Activated gamma-delta T cell treated with anti-CD3 and anti-CD28 coated beads, Interleukin-2, amount 50 U/mL, for 16 hours (primary cell): ENCODE measurements around the gene ENG.
"Not testable (repeated sequence)": the region's sequence is repeated elsewhere in the genome, so short reads cannot be mapped to it uniquely, and the experiment has no call there.

Source experiments
- DNase-seq: peaks from one replicate; pipeline ENCODE4 v3.0.0-alpha.2; 2020; ENCODE audit warnings: low read depth

The ENG gene

DNA sequence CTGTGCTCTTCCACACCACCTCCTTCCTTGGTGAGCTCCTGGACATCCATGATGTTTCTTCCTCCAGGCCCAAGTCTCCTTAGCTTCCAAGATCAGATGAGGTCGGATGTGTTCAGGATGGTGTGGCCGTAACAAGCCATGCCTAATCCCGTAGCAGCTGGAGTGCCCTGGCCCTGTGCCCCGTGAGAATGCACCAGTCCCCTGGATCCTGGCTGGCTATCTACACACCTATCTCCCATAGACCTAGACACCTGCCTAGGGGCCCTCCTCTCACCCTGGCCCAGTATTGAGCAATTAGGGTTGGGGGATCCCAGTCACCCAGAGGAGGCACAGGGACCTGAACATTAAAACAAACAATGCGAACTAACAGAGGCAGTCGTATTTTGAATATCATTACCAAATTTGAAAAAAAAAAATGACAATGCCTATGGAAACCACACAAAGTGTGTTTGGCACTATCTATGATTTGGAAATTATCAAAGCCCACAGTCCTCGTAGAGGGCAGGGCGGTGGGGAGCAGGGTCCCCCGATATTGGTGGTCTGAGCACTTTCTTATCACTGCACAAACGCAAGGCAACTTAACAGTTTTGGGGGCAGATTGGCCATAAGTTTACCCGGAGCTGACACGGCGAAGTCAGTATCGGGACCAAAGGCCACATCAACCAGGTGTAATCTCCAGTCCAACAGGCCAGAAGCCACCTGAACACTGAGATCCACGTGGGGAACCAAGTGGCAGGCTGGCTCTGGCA, 13.2 kb downstream of the ENG start:
- no peak for DNase-seq

DNA sequence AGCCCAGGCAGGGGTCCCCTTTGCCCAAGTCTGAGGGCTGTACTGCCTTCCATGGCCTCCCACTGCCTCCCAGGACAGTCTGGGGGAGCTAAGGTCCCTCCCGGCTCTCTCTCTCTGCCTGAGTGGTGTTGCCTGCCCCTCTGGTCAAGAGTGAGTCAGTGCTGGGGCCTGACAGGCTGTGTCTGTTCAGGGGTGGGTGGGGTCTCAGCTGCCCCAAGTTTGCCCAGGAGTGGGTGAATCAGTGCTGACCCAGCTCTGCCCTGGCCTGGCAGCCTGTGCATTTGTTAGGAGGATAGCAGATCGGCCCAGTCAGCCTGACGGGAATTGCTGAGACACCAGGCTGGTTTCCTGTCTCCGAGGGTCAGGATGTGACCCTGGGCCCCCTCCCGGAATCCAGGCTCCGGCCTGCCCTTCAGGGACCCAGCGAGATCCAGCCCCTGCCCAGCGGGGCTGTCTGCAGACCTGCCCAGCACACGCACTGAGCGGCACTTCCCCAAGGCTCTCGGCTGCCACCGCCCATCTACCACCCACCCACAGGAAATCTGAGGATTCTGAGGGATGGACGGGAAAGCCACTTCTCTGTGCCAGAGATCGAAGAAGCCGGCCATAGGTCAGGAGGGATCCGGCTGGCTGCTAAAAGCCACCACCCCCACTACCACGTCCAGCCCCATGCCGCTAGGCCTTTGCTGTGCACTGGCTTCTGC, 15.9 kb downstream of the ENG start:
- DNase-seq, result no peak

DNA sequence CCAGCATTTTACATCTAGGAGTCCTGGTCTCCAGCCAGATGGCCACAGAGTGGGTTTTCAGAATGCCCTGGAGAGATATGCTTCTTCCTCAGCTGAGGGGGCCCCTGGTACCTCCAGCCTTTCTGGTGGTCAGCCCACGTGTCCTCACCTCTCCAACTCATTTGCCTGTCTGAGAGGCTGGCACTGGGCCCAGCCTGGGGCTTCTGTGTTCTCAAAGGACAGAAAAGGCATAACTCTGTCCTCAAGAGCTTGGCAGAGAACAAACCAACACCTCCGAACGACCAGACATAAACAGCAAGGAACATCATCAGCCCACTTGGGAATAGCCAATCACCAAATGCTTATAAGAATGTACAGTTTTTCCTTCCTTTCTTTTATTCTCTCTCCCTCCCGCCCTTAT, 17.1 kb downstream of the ENG start:
- no peak for DNase-seq

DNA sequence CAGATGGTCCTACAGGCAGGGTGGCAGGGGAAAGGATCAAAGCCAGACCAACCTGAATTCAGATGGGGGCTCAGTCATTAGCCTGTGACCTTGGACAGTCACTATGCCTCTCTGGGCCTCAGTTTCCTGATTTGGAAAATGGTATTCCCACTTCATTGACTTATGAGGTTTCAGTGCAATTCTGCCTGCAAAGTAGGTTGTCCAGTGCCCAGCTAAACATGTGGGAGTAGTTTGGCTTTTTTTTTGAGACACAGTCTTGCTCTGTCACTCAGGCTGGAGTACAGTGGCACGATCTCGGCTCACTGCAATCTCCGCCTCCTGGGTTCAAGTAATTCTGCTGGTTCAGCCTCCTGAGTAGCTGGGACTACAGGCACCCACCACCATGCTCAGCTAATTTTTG, 17.9 kb downstream of the ENG start:
- not testable (repeated sequence) for DNase-seq

DNA sequence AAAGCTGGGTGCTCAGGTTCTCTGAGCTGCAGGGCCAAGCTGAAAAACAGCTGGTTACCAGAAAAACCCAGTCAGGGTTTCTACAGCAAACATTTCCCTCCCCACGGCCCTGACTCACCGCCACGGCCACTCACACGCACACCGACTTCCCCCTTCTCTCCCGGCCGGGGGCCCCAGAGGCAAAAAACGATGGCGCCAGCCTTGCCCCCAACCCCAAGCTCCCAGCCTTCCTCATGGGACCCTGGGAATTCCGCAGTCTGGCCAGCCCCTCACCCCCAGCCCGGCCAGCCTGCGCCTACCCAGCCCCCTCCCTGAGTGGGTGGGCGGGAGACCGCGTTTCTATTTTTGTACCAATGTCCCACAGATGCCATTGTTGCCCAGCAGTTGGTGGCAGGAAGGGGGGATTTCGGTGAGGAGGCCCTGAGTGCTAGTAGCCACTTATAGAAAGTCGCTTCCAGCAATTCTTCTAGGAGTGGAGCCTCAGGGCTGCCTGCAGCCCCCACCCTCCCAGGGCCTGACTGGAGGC, 18.4 kb downstream of the ENG start:
- DNase-seq, result no peak

DNA sequence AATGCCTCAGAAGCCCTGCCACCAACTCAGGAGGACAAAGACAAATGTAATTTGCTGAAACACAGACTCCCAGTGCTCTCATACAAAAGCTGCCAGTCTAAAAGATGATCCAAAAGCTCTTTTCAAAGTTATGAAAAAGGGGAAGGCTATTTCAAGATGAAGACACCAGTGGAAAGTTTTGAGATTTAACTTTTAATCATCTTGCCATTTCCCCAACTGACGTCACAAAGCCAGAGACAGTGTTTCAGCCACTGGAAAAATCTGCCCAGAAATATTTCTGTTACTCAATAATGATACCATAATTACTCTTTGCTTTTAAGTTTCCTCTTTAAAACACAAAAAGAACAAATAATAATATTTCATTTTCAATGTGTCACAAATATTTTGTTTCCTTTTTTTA, 20.9 kb downstream of the ENG start:
- DNase-seq, result no peak

DNA sequence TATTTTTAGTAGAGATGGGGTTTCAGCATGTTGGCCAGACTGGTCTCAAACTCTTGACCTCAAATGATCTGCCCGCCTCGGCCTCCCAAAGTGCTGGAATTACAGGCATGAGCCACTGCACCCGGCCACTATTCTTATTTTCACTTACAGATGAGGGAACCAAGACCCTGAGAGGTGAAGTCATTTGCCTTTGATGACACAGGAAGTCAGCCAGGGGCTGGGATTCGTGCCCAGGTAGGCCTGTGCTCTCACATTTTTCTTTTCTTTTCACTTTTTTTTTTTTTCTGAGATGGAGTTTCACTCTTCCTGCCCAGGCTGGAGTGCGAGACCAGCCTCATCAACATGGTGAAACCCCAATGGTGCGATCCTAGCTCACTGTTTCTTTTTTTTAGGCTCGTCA, 22.2 kb downstream of the ENG start:
- no peak for DNase-seq

DNA sequence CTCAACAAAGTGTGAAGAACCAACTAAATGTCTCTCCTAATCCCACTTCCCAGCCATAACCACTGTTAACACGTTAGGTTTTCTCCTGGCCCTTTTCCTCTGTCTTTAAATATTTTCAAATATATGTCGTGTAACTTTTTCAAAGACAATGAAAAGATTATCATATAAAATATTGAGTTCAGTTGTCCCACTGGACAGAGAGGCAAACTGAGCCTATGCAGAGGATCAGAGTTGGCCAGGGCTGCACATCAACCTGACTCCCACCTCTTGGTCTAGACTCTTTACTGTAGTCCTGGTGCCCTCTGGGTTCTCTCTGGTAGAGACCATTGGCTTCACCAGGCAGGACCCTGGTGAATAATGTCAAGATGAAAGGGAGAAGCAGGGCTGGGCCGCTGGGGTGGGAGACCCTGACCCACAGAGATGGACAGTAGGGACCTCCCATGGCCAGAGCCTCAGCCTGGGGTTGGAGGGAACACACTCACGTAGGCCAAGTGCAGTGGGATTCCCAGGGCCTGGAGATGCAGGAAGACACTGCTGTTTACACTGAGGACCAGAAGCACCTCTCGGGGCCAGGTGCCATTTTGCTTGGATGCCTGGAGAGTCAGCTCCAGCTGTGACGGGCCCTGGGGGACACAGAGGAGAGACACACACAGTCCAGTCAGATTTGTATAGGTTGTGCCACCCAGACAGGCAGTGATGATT, 25.1 kb downstream of the ENG start:
- DNase-seq, result no peak

DNA sequence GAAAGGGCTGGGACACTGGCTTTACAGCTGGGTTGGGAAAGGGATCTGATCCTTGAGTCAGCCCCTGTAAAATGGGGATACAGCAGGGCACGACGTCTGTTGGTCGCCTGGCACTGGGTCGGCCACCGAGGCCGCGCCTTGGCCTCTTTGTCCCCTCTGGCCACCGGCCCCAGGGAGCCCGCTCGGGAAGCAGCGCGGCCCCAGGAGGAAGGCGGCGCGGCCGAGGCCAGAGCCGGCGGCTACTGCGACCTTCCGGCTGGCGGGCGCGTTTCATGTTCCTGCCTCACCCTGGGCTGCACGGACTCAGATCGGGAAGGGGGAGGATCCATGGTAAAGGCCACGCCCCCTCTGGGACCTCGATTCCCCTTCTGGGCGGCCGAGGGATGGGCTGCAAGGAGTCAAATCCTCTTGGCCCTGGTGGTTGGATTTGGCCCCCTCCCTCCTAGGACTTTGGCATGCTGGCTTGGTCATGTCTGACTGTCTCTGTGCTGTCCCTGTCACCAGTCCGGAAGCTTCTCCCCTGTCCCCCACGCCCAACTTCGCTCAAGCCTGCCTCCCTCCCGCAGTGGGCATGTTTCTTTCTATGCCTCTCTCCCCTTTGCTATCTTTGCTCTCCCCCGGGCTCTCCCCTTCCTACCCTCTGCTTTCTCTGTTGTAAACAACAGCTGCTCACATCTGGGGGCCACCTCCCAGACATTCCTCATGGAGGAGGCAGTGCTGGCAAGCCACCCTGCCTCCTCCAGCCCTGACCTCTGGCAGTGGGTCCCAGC, 26.0 kb downstream of the ENG start:
- no peak for DNase-seq

DNA sequence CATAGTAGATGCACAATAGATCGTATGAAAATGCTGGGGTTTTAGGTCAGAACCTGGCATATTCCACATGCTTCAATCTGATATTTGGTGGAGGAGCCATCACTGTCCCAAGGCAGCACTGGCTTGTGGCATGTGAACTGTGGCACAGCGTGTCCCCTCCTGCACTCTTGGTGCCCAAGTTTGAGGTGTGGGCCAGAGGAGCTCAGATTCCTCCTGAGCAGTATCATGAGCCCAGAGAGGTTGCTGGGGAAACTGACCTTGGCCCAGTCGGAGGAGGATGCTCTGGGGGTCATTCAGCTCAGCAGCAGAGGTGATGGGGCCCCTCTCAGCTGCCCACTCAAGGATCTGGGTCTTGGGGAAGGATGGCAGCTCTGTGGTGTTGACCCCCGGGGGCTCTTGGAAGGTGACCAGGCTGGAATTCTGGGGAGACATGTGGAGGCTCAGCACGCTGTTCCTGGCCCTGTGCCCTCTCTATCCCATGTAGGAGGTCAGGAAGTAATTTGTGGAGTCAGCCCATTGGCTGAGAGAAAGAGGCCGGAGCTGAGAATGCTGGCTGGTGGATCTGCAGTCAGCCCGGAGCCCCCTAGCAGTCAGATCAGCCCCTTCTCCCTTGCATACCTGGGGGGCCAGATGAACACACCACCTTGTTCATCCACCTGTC, 28.1 kb downstream of the ENG start:
- no peak for DNase-seq

DNA sequence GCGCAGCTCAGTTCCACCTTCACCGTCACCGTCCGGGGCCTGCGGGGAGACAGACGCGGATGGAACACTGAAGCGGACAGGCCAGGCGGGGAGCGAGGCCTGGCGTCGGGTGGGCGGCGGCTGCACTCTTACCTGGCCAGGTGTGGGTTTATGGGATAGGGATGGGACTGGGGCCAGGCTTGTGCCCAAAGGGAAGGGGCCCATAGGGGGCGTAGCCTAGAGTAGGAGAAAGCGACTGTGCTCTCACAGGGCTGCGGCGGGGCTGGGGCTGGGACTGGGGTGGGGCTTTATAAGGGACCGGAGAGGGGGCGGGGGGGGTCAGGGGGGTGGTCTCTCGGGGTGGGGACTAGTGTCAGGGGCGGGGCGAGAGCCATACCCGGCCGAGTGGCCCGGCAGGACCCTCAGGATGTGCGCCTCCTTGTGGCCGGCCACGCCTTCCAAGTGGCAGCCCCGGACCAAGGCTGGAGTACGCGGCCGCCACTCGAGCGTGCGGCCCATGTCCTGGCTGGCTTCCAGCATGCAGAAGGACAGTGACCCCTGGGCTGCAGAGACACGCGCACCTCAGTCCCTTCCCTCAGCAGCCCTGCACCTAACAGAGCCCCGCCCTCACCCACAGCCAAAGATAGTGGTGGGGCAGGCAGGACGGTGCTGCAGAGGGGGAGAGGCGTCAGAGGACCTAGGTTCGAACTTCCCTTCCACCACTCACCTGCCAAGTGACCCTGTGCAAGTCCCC, 29.0 kb downstream of the ENG start:
- no peak for DNase-seq

DNA sequence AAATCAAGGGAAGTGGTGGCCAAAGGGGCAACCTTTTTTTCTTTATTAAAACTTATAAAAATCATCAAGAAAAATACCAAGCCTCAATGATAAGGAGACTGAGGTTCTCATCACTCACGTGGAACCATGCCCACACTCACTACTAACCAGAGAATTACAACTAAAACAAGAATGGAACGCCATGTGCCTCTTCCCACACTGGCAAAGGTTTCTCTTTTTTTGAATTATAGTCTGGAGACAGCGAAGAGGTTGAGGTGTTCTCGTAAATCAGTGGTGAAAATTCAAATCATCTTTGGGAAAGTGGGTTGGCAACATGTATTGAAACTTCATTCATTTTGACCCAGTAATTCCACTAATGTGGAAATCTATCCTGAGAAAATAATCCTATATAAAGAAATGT, 32.4 kb downstream of the ENG start:
- DNase-seq, result no peak

DNA sequence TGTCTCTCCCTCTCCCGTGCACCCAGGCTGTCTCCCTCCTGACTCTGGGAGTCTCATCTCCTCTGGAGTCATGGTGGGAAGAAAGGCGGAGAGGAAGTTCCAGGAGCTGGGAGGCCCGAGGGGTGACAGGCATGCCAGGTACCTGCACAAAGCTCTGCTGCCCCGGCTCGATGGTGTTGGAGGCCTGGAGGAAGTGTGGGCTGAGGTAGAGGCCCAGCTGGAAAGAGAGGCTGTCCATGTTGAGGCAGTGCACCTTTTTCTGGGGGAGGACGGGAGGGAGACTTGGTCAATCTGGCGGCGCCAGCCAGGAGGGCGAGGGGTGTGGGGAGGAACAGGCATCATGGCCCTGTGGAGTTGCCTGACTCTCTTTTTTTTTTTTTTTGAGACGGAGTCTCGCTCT, 35.9 kb downstream of the ENG start:
- no peak for DNase-seq

DNA sequence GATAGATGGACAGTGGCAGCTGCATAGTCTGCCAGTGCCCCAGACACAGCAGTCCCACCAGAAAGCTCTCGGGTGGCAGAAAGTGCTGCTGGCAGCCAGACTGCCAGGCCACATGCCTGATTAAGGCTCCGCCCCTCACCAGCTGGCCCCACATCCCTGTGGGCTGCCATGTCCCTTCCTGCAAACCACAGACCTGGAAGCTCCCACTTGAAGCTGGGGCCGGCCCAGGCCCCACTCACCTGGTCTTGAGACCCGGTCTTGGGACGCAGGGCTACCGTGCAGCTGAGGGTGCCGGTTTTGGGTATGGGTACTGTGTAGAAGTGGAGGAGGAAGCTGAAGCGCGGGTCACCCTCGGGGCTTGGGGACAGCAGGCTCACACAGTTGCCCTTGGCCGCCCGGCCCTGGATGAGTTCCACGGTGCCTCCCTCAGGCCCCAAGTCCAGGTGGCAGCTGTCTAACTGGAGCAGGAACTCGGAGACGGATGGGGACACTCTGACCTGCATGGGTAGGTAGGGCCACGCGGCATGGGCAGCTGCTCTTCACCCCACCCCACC, 36.5 kb downstream of the ENG start:
- DNase-seq, result no peak

DNA sequence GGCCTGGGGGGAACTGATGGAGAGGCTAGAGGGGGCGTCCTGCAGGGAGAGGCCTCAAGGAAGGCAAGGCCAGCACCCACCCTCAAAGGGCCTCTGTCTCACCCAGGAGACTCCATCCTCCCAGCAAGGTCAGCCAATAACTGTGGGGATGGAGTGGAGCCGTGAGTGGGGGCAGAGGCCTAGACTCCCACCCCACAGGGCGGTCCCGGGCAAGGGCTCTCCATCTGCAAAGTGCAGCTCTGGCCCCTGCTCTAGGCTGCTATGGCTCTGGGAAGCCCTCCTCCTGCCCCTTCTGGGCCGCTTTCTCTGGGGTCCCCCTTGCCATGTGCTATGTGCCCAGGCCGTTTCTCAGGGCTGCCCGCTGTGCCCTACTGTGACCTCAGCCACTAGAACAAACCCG, 37.7 kb downstream of the ENG start:
- no peak for DNase-seq

DNA sequence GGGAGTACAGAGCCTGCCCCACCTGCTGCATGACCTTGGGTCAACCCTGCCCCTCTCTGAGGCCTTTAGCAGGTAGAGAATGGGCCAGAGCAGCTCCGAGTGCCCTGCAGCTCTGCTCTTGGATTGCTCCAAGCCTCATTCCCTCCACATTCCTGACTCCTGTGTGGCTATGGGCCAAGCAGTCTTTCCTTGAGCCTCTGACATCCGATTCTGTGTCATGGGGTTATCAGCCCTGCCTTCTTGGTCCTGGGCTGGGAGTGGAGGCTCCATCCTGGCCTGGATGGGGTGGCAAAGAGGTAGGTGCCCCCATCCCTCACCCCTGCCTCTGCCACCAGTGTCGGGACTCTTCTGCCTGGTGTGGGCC, 38.1 kb downstream of the ENG start:
- DNase-seq, result no peak

DNA sequence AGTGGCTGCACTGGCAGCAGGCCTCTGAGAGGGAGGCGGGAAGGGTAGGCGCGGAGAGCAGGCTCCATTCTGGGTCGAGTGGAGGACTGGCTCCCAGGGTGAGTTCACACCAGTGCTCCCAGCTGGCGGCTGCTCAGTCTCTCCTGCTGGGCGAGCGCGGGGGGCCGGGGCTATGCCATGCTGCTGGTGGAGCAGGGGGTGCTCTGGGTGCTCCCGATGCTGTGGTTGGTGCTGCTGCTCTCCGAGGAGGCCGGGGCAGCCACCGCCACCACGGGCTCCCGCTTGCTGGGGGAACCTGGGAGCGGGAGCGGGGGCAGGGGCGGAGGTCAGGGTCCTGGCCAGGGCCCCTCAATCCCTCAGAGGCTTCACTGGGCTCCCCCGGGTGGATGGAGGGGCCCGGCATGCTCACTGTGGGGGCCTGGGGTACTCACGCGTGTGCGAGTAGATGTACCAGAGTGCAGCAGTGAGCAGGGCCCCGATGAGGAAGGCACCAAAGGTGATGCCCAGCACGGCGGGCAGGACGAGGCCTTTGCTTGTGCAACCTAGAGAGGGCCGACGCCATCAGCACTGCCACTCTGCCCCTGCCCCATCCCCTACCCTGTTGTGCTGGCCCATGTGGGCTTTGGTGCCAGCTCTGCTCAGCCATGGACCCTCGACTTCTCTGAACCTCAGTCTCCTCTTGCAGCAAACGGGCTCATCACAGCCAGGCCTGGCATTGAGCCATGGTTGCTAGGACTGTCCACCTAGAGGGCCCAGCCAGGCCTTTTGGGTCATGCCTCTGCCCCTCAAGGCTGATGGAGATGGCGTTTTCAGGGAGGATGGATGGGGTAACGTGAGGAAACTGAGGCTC, 38.7 kb downstream of the ENG start:
- DNase-seq, result no peak

DNA sequence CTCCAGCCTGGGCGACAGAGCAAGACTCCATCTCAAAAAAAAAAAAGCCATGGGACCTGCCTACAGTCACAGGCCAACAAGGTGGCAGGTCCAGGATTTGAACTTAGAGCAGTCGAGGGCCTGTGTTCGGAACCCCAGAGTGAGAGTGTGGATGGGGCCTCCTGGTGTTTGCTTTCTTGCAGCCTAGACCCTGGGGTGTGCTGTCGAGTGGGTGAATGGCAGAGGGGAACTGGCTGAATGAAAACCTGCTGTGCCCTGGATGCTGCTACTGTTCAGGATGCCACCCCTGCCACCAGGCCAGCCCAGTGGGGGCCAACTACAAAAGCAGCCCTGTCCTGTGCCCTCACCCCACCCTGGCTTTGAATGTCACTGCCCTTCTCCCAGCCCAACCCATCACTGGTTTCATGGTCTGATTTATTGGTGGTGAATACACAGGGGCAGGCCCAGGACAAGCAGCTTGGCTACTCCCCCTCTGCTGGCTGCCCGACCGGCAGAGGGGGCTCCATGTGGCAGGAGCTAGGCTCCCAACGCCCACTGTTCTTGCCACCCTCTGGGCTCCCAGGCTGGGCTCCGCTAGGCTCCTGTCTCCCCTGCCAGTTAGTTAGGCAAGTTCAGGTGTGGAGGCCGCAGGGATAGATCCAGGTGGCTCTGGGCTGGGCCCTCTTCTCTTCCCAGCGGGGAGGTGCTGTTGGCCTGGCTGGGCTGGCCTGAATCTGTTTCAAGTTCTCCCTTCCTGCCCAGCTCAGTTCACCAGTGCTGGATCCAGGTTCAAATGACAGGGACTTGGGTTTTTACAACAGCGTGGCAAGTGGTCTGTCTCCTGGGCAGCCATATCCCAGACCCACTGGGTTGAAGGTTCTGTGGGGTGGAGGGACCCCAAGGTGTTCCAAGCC, 39.6 kb downstream of the ENG start:
- no peak for DNase-seq
